ENCODE measurements around the gene TMBIM1.
A peak's percentile ranks its signal among the peaks of the same experiment; 100 is the strongest.

Gene TMBIM1

GRCh38 chr2:218262631-218263586 is 29.4 kb downstream of the TMBIM1 start:
- no peak overlapping the region for H2AFZ ChIP-seq (ENCODE audit: low read length)
- H3K27ac ChIP-seq (ENCODE audit: low read length), result no peak overlapping the region
- DNase-seq, result no peak
- peaks cover 7% of the 10 kb centered on the region for H3K79me2 ChIP-seq (ENCODE audit: low read length)
- no peaks in the 10 kb centered on the region for H4K20me1 ChIP-seq (ENCODE audit: insufficient read depth, low read length)
- no peaks in the 10 kb centered on the region for H3K9me3 ChIP-seq (replicated peaks; ENCODE audit: insufficient read depth, low read length)
- no peaks in the 10 kb centered on the region for H3K27me3 ChIP-seq (replicated peaks; ENCODE audit: insufficient read depth, low read length)
- H3K9ac ChIP-seq (ENCODE audit: low read length), result no peak overlapping the region
- TF ChIP-seq EZH2 (optimal IDR thresholded peaks at IDR 0.05; ENCODE audit: low read depth, low read length), result no peak
- TF ChIP-seq EZH2phosphoT487 (IDR thresholded peaks at IDR 0.05; ENCODE audit: low read length), result no peak
- no peak for TF ChIP-seq CTCF (IDR thresholded peaks at IDR 0.05; ENCODE audit: low read length)
- H3K9me2 ChIP-seq (replicated peaks; ENCODE audit: insufficient read depth, low read length), result no peaks in the 10 kb centered on the region
- H3K36me3 ChIP-seq (replicated peaks; ENCODE audit: insufficient read depth, low read length), result no peaks in the 10 kb centered on the region
- no peak overlapping the region for H3K4me2 ChIP-seq (ENCODE audit: low read depth, low read length)
- 0 out of 2 replicates have a peak, but pooled peaks cover 2% of the 10 kb centered on the region for H3F3A ChIP-seq (ENCODE audit: insufficient read depth, low read length)
- H3K4me1 ChIP-seq (ENCODE audit: low read length), result peaks cover 28% of the 10 kb centered on the region
- H3K4me3 ChIP-seq (ENCODE audit: low read length), result no peak overlapping the region

GRCh38 chr2:218262237-218262600 is 30.1 kb downstream of the TMBIM1 start:
- Histone ChIP-seq H3K4me3 (ENCODE audit: low read length) (no peak overlapping the region), H3K9me3 (replicated peaks; ENCODE audit: insufficient read depth, low read length) (no peaks in the 10 kb centered on the region), H3K4me1 (ENCODE audit: low read length) (peaks cover 34% of the 10 kb centered on the region), H2AFZ (ENCODE audit: low read length) (no peak overlapping the region), H3K79me2 (ENCODE audit: low read length) (0 out of 2 replicates have a peak, but pooled peaks cover 3% of the 10 kb centered on the region), H3K9ac (ENCODE audit: low read length) (no peak overlapping the region), H3K27me3 (replicated peaks; ENCODE audit: insufficient read depth, low read length) (no peaks in the 10 kb centered on the region), H3K27ac (ENCODE audit: low read length) (no peak overlapping the region), H3K4me2 (ENCODE audit: low read depth, low read length) (no peak overlapping the region), H4K20me1 (ENCODE audit: insufficient read depth, low read length) (no peaks in the 10 kb centered on the region), H3F3A (ENCODE audit: insufficient read depth, low read length) (peaks cover 6% of the 10 kb centered on the region), H3K9me2 (replicated peaks; ENCODE audit: insufficient read depth, low read length) (no peaks in the 10 kb centered on the region), H3K36me3 (replicated peaks; ENCODE audit: insufficient read depth, low read length) (no peaks in the 10 kb centered on the region)
- TF ChIP-seq EZH2 (optimal IDR thresholded peaks at IDR 0.05; ENCODE audit: low read depth, low read length) (no peak), CTCF (IDR thresholded peaks at IDR 0.05; ENCODE audit: low read length) (no peak), EZH2phosphoT487 (IDR thresholded peaks at IDR 0.05; ENCODE audit: low read length) (no peak)
- DNase-seq, result no peak

- Histone ChIP-seq H3K79me2 (ENCODE audit: low read length) (0 out of 2 replicates have a peak, but pooled peaks cover 3% of the 10 kb centered on the region), H3K4me2 (ENCODE audit: low read depth, low read length) (peak overlapping the region; percentile 25), H3F3A (ENCODE audit: insufficient read depth, low read length) (peaks cover 12% of the 10 kb centered on the region), H3K27me3 (replicated peaks; ENCODE audit: insufficient read depth, low read length) (no peaks in the 10 kb centered on the region), H3K9me2 (replicated peaks; ENCODE audit: insufficient read depth, low read length) (no peaks in the 10 kb centered on the region), H4K20me1 (ENCODE audit: insufficient read depth, low read length) (no peaks in the 10 kb centered on the region), H3K4me1 (ENCODE audit: low read length) (peaks cover 40% of the 10 kb centered on the region), H3K9ac (ENCODE audit: low read length) (no peak overlapping the region), H3K4me3 (ENCODE audit: low read length) (no peak overlapping the region), H3K27ac (ENCODE audit: low read length) (peak overlapping the region; percentile 20; the same call in 1 of the 2 replicates), H2AFZ (ENCODE audit: low read length) (no peak overlapping the region), H3K9me3 (replicated peaks; ENCODE audit: insufficient read depth, low read length) (no peaks in the 10 kb centered on the region), H3K36me3 (replicated peaks; ENCODE audit: insufficient read depth, low read length) (no peaks in the 10 kb centered on the region)
- no peak for DNase-seq
- no peak for TF ChIP-seq CTCF (IDR thresholded peaks at IDR 0.05; ENCODE audit: low read length)
- no peak for TF ChIP-seq EZH2phosphoT487 (IDR thresholded peaks at IDR 0.05; ENCODE audit: low read length)
- no peak for TF ChIP-seq EZH2 (optimal IDR thresholded peaks at IDR 0.05; ENCODE audit: low read depth, low read length)
Observed at GRCh38 chr2:218261423-218262236, 30.7 kb downstream of the TMBIM1 start.

Data from MM.1S (cell line).